D721Med (cell line): ENCODE data around the gene C14orf132.

ENCODE experiments used
- DNase-seq: peaks from one replicate; pipeline ENCODE4 v3.0.0; 2011; ENCODE audit warnings: low spot score; ENCODE audit not compliant: insufficient read length
- FAIRE-seq: peaks from 2 replicates; lab custom pipeline; 2011; peaks lifted over from hg19 to GRCh38; lab: Jason Lieb, UNC
- CTCF ChIP-seq: IDR thresholded peaks from 2 replicates; pipeline ENCODE4 v1.5.1; 2012; ENCODE audit warnings: mild to moderate bottlenecking, control low read depth; ENCODE audit not compliant: insufficient read depth; ENCODE audit errors: missing control alignments

C14orf132 gene

GRCh38 chr14:96086032-96086431, 46.9 kb downstream of the C14orf132 start:
- DNase-seq (no peak), FAIRE-seq (no peak)
- no peak for TF ChIP-seq CTCF

GRCh38 chr14:96086574-96087077, 47.5 kb downstream of the C14orf132 start:
- no peak for DNase-seq
- no peak for FAIRE-seq
- TF ChIP-seq CTCF: no peak

GRCh38 chr14:96088074-96088473, 48.9 kb downstream of the C14orf132 start:
- FAIRE-seq (peak; percentile 98), DNase-seq (peak; percentile 70)
- no peak for TF ChIP-seq CTCF

- FAIRE-seq (no peak), DNase-seq (no peak)
- TF ChIP-seq CTCF: no peak
These were observed 49.3 kb downstream of the C14orf132 start for GRCh38 chr14:96088481-96088880.

- TF ChIP-seq CTCF: no peak
- no peak for DNase-seq
- FAIRE-seq: no peak
These were observed 49.7 kb downstream of the C14orf132 start for GRCh38 chr14:96088911-96089310.

GRCh38 chr14:96089401-96089800, 50.2 kb downstream of the C14orf132 start:
- FAIRE-seq (no peak), DNase-seq (no peak)
- TF ChIP-seq CTCF: no peak

- DNase-seq (no peak), FAIRE-seq (no peak)
- no peak for TF ChIP-seq CTCF
These were observed 51.4 kb downstream of the C14orf132 start for GRCh38 chr14:96090441-96091148.
